ENCODE data around the gene RFC4.

DNA sequence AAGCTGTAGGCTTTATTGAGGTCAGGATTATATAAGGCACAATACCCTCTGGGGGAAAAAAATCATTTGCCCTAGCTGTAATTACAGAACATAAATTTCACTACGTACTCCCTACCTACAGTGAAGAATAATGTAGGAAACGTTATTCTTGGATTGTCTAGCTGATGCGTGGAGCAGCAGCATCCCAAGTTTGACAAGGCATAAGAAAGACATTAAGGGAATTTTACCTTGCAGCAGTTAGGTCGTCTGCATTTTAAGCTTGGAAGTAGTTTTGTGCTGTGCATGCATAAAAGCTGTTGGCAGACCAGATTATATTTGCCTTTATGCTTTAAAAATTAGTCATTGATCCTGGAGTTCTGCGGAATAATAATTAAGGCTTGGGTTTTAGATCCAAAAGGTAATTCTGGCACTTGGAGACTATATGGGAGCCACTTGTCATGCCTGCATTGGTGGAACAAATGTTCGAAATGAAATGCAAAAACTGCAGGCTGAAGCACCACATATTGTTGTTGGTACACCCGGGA is 20.7 kb downstream of the RFC4 start:
- TF ChIP-seq POLR2AphosphoS5 (IDR thresholded peaks at IDR 0.05; ENCODE audit: borderline replicate concordance, low read depth, low read length) (no peak), EZH2 (IDR thresholded peaks at IDR 0.05) (no peak), FOXP2 (optimal IDR thresholded peaks at IDR 0.05; ENCODE audit: control extremely low read depth, extremely low read length, insufficient read depth) (no peak)
